Measurements from ENCODE around the gene GRM8.

Gene GRM8

GRCh38 chr7:127230192-127230925 is 22.4 kb downstream of the GRM8 start:
- DNase-seq = no peak

- DNase-seq = no peak
These were observed 25.9 kb downstream of the GRM8 start for GRCh38 chr7:127226685-127227374.

GRCh38 chr7:127221731-127222130 is 31.0 kb downstream of the GRM8 start:
- no peak for DNase-seq

GRCh38 chr7:127214956-127215718 is 37.6 kb downstream of the GRM8 start:
- DNase-seq = no peak

- DNase-seq = no peak
These were observed 42.9 kb downstream of the GRM8 start for GRCh38 chr7:127209886-127210285.

GRCh38 chr7:127208860-127209259 is 43.9 kb downstream of the GRM8 start:
- no peak for DNase-seq

GRCh38 chr7:127208351-127208750 is 44.4 kb downstream of the GRM8 start:
- DNase-seq = no peak

GRCh38 chr7:127207806-127208205 is 44.9 kb downstream of the GRM8 start:
- no peak for DNase-seq

- no peak for DNase-seq
These were observed 45.5 kb downstream of the GRM8 start for GRCh38 chr7:127207230-127207629.

- DNase-seq = no peak
These were observed 58.2 kb downstream of the GRM8 start for GRCh38 chr7:127194571-127194970.

- DNase-seq = no peak
These were observed 62.9 kb downstream of the GRM8 start for GRCh38 chr7:127189886-127190285.

- no peak for DNase-seq
These were observed 63.7 kb downstream of the GRM8 start for GRCh38 chr7:127189074-127189473.

- no peak for DNase-seq
These were observed 65.0 kb downstream of the GRM8 start for GRCh38 chr7:127187740-127188139.

GRCh38 chr7:127186686-127187085 is 66.1 kb downstream of the GRM8 start:
- no peak for DNase-seq

- DNase-seq = no peak
These were observed 75.6 kb downstream of the GRM8 start for GRCh38 chr7:127177156-127177555.

- DNase-seq = no peak
These were observed 90.4 kb downstream of the GRM8 start for GRCh38 chr7:127162366-127162765.

GRCh38 chr7:127158659-127159058 is 94.1 kb downstream of the GRM8 start:
- DNase-seq = peak in 1 of 2 experiments; percentile 19

GRCh38 chr7:127154958-127155357 is 97.8 kb downstream of the GRM8 start:
- no peak for DNase-seq

- DNase-seq = no peak
These were observed 98.6 kb downstream of the GRM8 start for GRCh38 chr7:127154101-127154500.

GRCh38 chr7:127153315-127153714 is 99.4 kb downstream of the GRM8 start:
- DNase-seq = no peak

GRCh38 chr7:127152423-127152822 is 100.3 kb downstream of the GRM8 start:
- no peak for DNase-seq

- no peak for DNase-seq
These were observed 101.4 kb downstream of the GRM8 start for GRCh38 chr7:127151379-127151778.

GRCh38 chr7:127150543-127150942 is 102.2 kb downstream of the GRM8 start:
- DNase-seq = no peak

All from SW 1271 (cell line).